PC-9 (cell line): ENCODE measurements around the gene SCNN1G. TPM values are rescaled to one million over a fixed set of nuclear protein-coding genes. Genes with fewer than 3 reads are reported as not detected.

Experiments
- BruUV-seq: library from RNA; stranded (reverse); fragments of 400-500 nt; replicated peaks from 2 replicates; lab custom pipeline; 2021; lab: Mats Ljungman, UMichigan
- CTCF ChIA-PET: fragments of 300-600 bp; sonication (Branson Sonifier 250); formaldehyde crosslinking; loops from one replicate; lab custom pipeline; 2022; ENCODE audit warnings: antibody characterized with exemption; lab: Charles Lee
- POLR2A ChIA-PET: fragments of 300-600 bp; sonication (Branson Sonifier 250); formaldehyde crosslinking; loops from one replicate; lab custom pipeline; 2022; ENCODE audit warnings: antibody characterized with exemption; ENCODE audit not compliant: unreplicated experiment; lab: Charles Lee
- DNase-seq, 2 experiments: peaks; one replicate each; pipeline versions ENCODE4 v3.0.0 to v3.0.0-alpha.2; 2015 to 2022; ENCODE audit warnings: mixed read lengths in 1 of 2
- H2AFZ ChIP-seq: fragments of 200-600 bp; sonication (generic); 2 replicates; pipeline ENCODE4 v1.8.1; 2017; ENCODE audit warnings: antibody characterized with exemption
- H3F3A ChIP-seq: fragments of 200-600 bp; sonication (generic); 2 replicates; pipeline ENCODE4 v1.8.1; 2017; ENCODE audit warnings: antibody characterized with exemption, mild to moderate bottlenecking, low read depth; ENCODE audit not compliant: insufficient read depth
- H3K27ac ChIP-seq: fragments of 200-600 bp; sonication (generic); 2 replicates; pipeline ENCODE4 v1.6.1; 2016; ENCODE audit warnings: mixed run types
- H3K27me3 ChIP-seq: fragments of 200-600 bp; sonication (generic); 2 replicates; pipeline ENCODE4 v1.6.1; 2016; ENCODE audit warnings: low read depth, mixed run types; ENCODE audit not compliant: insufficient read depth
- H3K36me3 ChIP-seq: fragments of 200-600 bp; sonication (generic); 2 replicates; pipeline ENCODE4 v1.6.1; 2016; ENCODE audit warnings: low read depth, mixed run types
- H3K4me1 ChIP-seq: fragments of 200-600 bp; sonication (generic); replicated peaks from 2 replicates; pipeline ENCODE4 v1.6.1; 2016; ENCODE audit warnings: mixed run types; ENCODE audit not compliant: insufficient read depth
- H3K4me2 ChIP-seq: fragments of 200-600 bp; sonication (generic); 2 replicates; pipeline ENCODE4 v1.6.1; 2017; ENCODE audit warnings: mixed run types
- H3K4me3 ChIP-seq: fragments of 200-600 bp; sonication (generic); 2 replicates; pipeline ENCODE4 v1.6.1; 2016; ENCODE audit warnings: mixed run types
- H3K79me2 ChIP-seq: fragments of 200-600 bp; sonication (generic); 2 replicates; pipeline ENCODE4 v1.6.1; 2017; ENCODE audit warnings: low read depth, mixed run types
- H3K9me2 ChIP-seq: fragments of 200-600 bp; sonication (generic); 2 replicates; pipeline ENCODE4 v1.8.1; 2017; ENCODE audit warnings: mild to moderate bottlenecking; ENCODE audit not compliant: insufficient read depth
- H3K9me3 ChIP-seq: fragments of 200-600 bp; sonication (generic); 2 replicates; pipeline ENCODE4 v1.8.1; 2016; ENCODE audit warnings: low read depth; ENCODE audit not compliant: insufficient read depth
- H4K20me1 ChIP-seq: fragments of 200-600 bp; sonication (generic); 2 replicates; pipeline ENCODE4 v1.8.1; 2017; ENCODE audit not compliant: insufficient read depth
- EZH2 ChIP-seq: fragments of 200-600 bp; sonication (generic); IDR thresholded peaks from 2 replicates; pipeline ENCODE4 v1.8.0; 2017; ENCODE audit warnings: antibody characterized with exemption, low read depth
- intact Hi-C: fragments of 100-400 bp; cut with micrococcal nuclease; formaldehyde crosslinking; loops from one replicate; pipeline ENCODE4 v1.10.0; 2022; ENCODE audit not compliant: unreplicated experiment
- total RNA-seq: library from RNA; stranded (reverse); gene quantifications from 2 replicates; pipeline ENCODE4 v1.2.3, GENCODE V29; 2021
- TF ChIP-seq, protein P1 (sequence below): fragments of 200-600 bp; sonication (generic); conservative IDR thresholded peaks from 2 replicates; pipeline ENCODE4 v1.6.1; 2017; ENCODE audit warnings: mixed run types, antibody characterized with exemption, mild to moderate bottlenecking, moderate library complexity

The SCNN1G gene
- total RNA-seq, 1 experiment from 2014 or later = not detected

DNA sequence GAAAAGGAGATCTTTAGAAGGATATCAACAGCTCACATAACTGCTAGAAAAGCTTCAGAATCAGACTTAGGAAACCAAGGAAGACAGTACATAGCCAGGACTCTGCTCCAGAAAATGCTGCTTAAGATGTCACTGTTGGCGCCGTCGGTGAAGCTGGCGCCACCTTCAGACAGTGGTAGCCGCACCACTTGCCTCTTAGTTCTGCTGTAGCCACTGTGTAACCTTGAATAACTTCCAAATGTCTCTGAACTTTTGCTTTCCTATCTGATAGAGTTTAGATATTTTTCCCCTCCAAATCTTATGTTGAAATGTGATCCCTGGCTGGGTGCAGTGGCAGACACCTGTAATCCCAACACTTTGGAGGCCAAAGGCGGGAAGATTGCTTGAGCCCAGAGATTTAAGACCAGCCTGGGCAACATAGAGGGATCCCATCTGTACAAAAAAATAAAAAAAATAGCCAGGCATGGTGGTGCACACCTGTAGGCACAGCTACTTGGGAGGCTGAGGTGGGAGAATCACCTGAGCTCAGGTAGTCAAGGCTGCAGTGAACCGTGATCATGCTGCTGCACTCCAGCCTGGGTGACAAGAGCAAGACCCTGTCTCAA is 27.0 kb upstream of the SCNN1G start:
- H3K4me1 ChIP-seq = no peaks in the 10 kb centered on the region
- CTCF ChIA-PET = no interaction called here
- H3K27me3 ChIP-seq = no peaks in the 10 kb centered on the region; the same call in 1 of the 2 replicates
- BruUV-seq = no TSS peak
- H2AFZ ChIP-seq = no peak overlapping the region
- DNase-seq = no peak
- intact Hi-C loops = no loop called here
- POLR2A ChIA-PET = no interaction called here
- H4K20me1 ChIP-seq = no peaks in the 10 kb centered on the region
- TF ChIP-seq, protein P1, sequence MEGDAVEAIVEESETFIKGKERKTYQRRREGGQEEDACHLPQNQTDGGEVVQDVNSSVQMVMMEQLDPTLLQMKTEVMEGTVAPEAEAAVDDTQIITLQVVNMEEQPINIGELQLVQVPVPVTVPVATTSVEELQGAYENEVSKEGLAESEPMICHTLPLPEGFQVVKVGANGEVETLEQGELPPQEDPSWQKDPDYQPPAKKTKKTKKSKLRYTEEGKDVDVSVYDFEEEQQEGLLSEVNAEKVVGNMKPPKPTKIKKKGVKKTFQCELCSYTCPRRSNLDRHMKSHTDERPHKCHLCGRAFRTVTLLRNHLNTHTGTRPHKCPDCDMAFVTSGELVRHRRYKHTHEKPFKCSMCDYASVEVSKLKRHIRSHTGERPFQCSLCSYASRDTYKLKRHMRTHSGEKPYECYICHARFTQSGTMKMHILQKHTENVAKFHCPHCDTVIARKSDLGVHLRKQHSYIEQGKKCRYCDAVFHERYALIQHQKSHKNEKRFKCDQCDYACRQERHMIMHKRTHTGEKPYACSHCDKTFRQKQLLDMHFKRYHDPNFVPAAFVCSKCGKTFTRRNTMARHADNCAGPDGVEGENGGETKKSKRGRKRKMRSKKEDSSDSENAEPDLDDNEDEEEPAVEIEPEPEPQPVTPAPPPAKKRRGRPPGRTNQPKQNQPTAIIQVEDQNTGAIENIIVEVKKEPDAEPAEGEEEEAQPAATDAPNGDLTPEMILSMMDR = no peak; the same call in 1 of the 2 replicates
- no peak for TF ChIP-seq EZH2
- no peak overlapping the region for H3K27ac ChIP-seq
- no peaks in the 10 kb centered on the region for H3K36me3 ChIP-seq
- H3K9me2 ChIP-seq = no peaks in the 10 kb centered on the region
- no peak overlapping the region for H3K4me3 ChIP-seq
- H3K9me3 ChIP-seq = no peaks in the 10 kb centered on the region
- no peaks in the 10 kb centered on the region for H3F3A ChIP-seq
- no peak overlapping the region for H3K4me2 ChIP-seq
- no peaks in the 10 kb centered on the region for H3K79me2 ChIP-seq

- no TSS peak for BruUV-seq
These were observed 26.4 kb upstream of the SCNN1G start for GRCh38 chr16:23156110-23156509.

GRCh38 chr16:23156946-23157460 is 25.5 kb upstream of the SCNN1G start:
- Histone ChIP-seq H3K27ac (no peak overlapping the region), H3K4me1 (no peaks in the 10 kb centered on the region), H3K4me2 (no peak overlapping the region), H3K36me3 (no peaks in the 10 kb centered on the region), H3K79me2 (no peaks in the 10 kb centered on the region), H3F3A (no peaks in the 10 kb centered on the region), H3K9me2 (no peaks in the 10 kb centered on the region), H2AFZ (no peak overlapping the region), H4K20me1 (no peaks in the 10 kb centered on the region), H3K27me3 (no peaks in the 10 kb centered on the region; the same call in 1 of the 2 replicates), H3K9me3 (no peaks in the 10 kb centered on the region), H3K4me3 (no peak overlapping the region)
- intact Hi-C loops = no loop called here
- ChIA-PET CTCF (no interaction called here), POLR2A (no interaction called here)
- TF ChIP-seq, protein P1 = no peak
- no peak for TF ChIP-seq EZH2
- no TSS peak for BruUV-seq
- no peak for DNase-seq

More at GRCh38 chr16:23156110-23156509, 26.4 kb upstream of the SCNN1G start:
- Histone ChIP-seq H3K36me3 (no peaks in the 10 kb centered on the region), H2AFZ (no peak overlapping the region), H3K27ac (no peak overlapping the region), H3K4me3 (no peak overlapping the region), H3K9me2 (no peaks in the 10 kb centered on the region), H3F3A (no peaks in the 10 kb centered on the region), H3K79me2 (no peaks in the 10 kb centered on the region), H4K20me1 (no peaks in the 10 kb centered on the region), H3K9me3 (no peaks in the 10 kb centered on the region), H3K27me3 (no peaks in the 10 kb centered on the region; the same call in 1 of the 2 replicates), H3K4me1 (no peaks in the 10 kb centered on the region), H3K4me2 (no peak overlapping the region)
- intact Hi-C loops = no loop called here
- CTCF ChIA-PET = no interaction called here
- POLR2A ChIA-PET = no interaction called here
- TF ChIP-seq, protein P1 = no peak
- no peak for TF ChIP-seq EZH2
- DNase-seq = no peak
